H1 (cell line): ENCODE measurements around the gene NOX5. TPM values are rescaled to one million over a fixed set of nuclear protein-coding genes. Genes with fewer than 3 reads are reported as not detected.

Experiments
- ATF2 ChIP-seq: IDR thresholded peaks from 2 replicates; pipeline ENCODE4 v1.6.1; 2012; ENCODE audit warnings: low read length, inconsistent platforms
- KDM1A ChIP-seq: fragments of 200-600, 300-600 bp; sonication (generic); IDR thresholded peaks from 2 replicates; pipeline ENCODE4 v1.7.1; 2016; ENCODE audit warnings: mild to moderate bottlenecking, low read length, borderline replicate concordance
- MAFK ChIP-seq: IDR thresholded peaks from 2 replicates; pipeline ENCODE4 v1.6.1; 2012; ENCODE audit warnings: low read depth, mild to moderate bottlenecking, improper control_type of control experiment, low read length
- PHF8 ChIP-seq: fragments of 200-600 bp; sonication (generic); conservative IDR thresholded peaks from 2 replicates; pipeline ENCODE4 v1.7.1; 2012; ENCODE audit warnings: low read depth, mild to moderate bottlenecking, inconsistent platforms, low read length, moderate library complexity
- SP2 ChIP-seq: IDR thresholded peaks from 2 replicates; pipeline ENCODE4 v1.6.1; 2012; ENCODE audit warnings: mild to moderate bottlenecking, low read length, inconsistent platforms
- SP4 ChIP-seq: IDR thresholded peaks from 2 replicates; pipeline ENCODE4 v1.6.1; 2012; ENCODE audit warnings: low read length, inconsistent platforms
- SUZ12 ChIP-seq: fragments of 200-600 bp; sonication (generic); IDR thresholded peaks from 2 replicates; pipeline ENCODE4 v1.6.1; 2012; ENCODE audit warnings: mild to moderate bottlenecking, inconsistent platforms, low read length, moderate library complexity, mixed read lengths
- polyA plus RNA-seq, 7 experiments: library from polyadenylated mRNA; depleted of rRNA in 3 of 7; stranded (reverse) in 5 of 7; unstranded in 2 of 7; fragments of >200 nt in 5 of 7; fragments of 200-250 nt in 2 of 7; gene quantifications; 1 replicate in 5 of 7; 2 replicates in 1 of 7; 4 replicates in 1 of 7; pipeline versions ENCODE4 v1.2.1 to v1.2.3, GENCODE V29; 2011 to 2013; ENCODE audit warnings: missing spikeins in 2 of 7, mixed read lengths in 2 of 7
- total RNA-seq: library from RNA; stranded (reverse); fragmentation: NEBNext Ultra II Directional; extraction: Animal tissue kit (Norgen Biotek cat#: 25700); gene quantifications from 2 replicates; pipeline ENCODE4 v1.2.1, GENCODE V29; 2021

Gene NOX5
- total and polyA plus RNA-seq, 2 of the 8 experiments (the other 6 are each of a cell fraction or from before 2014, with no cell fraction given): under 0.01 TPM; not detected in 1

DNA sequence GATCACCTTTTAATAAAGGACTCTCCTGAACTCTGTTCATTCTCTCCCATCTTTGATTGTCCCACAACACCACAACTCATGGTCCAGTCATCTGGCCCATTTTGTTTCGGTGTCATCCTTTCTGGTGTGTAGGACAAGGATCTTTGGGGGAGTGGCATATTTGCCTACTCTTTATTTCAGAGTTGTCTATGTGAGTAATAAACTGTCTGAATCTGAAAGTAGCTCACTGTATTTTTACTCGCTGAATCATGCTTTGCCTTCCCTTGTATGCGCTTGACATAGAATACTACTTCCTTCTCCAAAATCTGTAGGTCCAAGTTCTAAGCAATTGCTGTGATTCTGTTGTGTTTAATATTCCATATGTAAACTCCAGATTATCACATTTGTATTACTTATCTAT lies 29.9 kb upstream of the NOX5 start (continued):
- TF ChIP-seq ATF2 (no peak), SUZ12 (no peak), PHF8 (no peak), SP2 (no peak), MAFK (no peak), SP4 (no peak), KDM1A (no peak)
